Panc1 (cell line): ENCODE measurements around the gene NOL9. TPM values are rescaled to one million over a fixed set of nuclear protein-coding genes. Genes with fewer than 3 reads are reported as not detected.
"Not testable (repeated sequence)": the region's sequence is repeated elsewhere in the genome, so short reads cannot be mapped to it uniquely, and the experiment has no call there.

Source experiments
- ATAC-seq: fragments of 200-7000 bp; cut with Tn5 transposase; 2 replicates; pipeline ENCODE4 v1.9.1; 2020; ENCODE audit warnings: mild to moderate bottlenecking, moderate library complexity
- BruUV-seq: library from RNA; stranded (reverse); fragments of 400-500 nt; replicated peaks from 2 replicates; lab custom pipeline; 2021; lab: Mats Ljungman, UMichigan
- CTCF ChIA-PET: fragments of 300-600 bp; sonication (Branson Sonifier 250); formaldehyde crosslinking; loops from one replicate; lab custom pipeline; 2022; ENCODE audit warnings: antibody characterized with exemption; lab: Charles Lee
- POLR2A ChIA-PET: fragments of 300-600 bp; sonication (Branson Sonifier 250); formaldehyde crosslinking; loops from one replicate; lab custom pipeline; 2022; ENCODE audit warnings: antibody characterized with exemption; lab: Charles Lee
- DNase-seq: peaks from one replicate; pipeline ENCODE4 v3.0.0-alpha.2; 2010; ENCODE audit warnings: low read depth, low spot score
- H3K27ac ChIP-seq: 2 replicates; pipeline ENCODE4 v1.5.1; 2011; ENCODE audit warnings: mild to moderate bottlenecking, low read length, inconsistent platforms
- H3K27me3 ChIP-seq: fragments of 200-500 bp; sonication (Bioruptor generic); 2 replicates; pipeline ENCODE4 v1.6.0; 2014; ENCODE audit warnings: low read length, inconsistent platforms; ENCODE audit not compliant: control insufficient read depth, insufficient read depth
- H3K36me3 ChIP-seq: fragments of 200-500 bp; sonication (Bioruptor generic); 2 replicates; pipeline ENCODE4 v1.5.1; 2014; ENCODE audit warnings: inconsistent platforms, mild to moderate bottlenecking, low read length, moderate library complexity; ENCODE audit not compliant: control insufficient read depth, insufficient read depth
- H3K4me1 ChIP-seq: 2 replicates; pipeline ENCODE4 v1.5.1; 2011; ENCODE audit warnings: inconsistent platforms, mild to moderate bottlenecking, low read length, moderate library complexity; ENCODE audit not compliant: control insufficient read depth, insufficient read depth
- H3K4me3 ChIP-seq, 2 experiments: 2 replicates each; pipeline ENCODE4 v1.5.1; 2011 to 2012; ENCODE audit warnings: low read depth in 2 of 2, low read length in 2 of 2, mild to moderate bottlenecking in 2 of 2, inconsistent platforms in 1 of 2, moderate library complexity in 1 of 2
- H3K9me3 ChIP-seq: fragments of 200-500 bp; sonication (Bioruptor generic); 2 replicates; pipeline ENCODE4 v1.5.1; 2014; ENCODE audit warnings: low read depth, mild to moderate bottlenecking, inconsistent platforms, low read length, moderate library complexity; ENCODE audit not compliant: control insufficient read depth, insufficient read depth
- POLR2AphosphoS5 ChIP-seq: IDR thresholded peaks from 2 replicates; pipeline ENCODE4 v1.6.1; 2012; ENCODE audit warnings: mild to moderate bottlenecking, low read depth, low read length, moderate library complexity
- SIN3A ChIP-seq: IDR thresholded peaks from 2 replicates; pipeline ENCODE4 v1.6.1; 2012; ENCODE audit warnings: low read depth, mild to moderate bottlenecking, low read length, moderate library complexity, borderline replicate concordance; ENCODE audit not compliant: insufficient read depth
- TCF7L2 ChIP-seq: IDR thresholded peaks from 2 replicates; pipeline ENCODE4 v1.6.1; 2011; ENCODE audit warnings: mild to moderate bottlenecking, low read depth, low read length, inconsistent platforms
- in situ Hi-C: cut with HindIII; loops from 2 replicates; pipeline ENCODE4 v1.10.0; 2016; ENCODE audit warnings: low sequenced_read_pairs, low pct_unique_long_range_greater_than_20kb
- intact Hi-C: fragments of 100-400 bp; cut with micrococcal nuclease; formaldehyde crosslinking; loops from one replicate; pipeline ENCODE4 v1.10.0; 2022; ENCODE audit not compliant: unreplicated experiment
- total RNA-seq: library from RNA; stranded (reverse); gene quantifications from one replicate; pipeline ENCODE4 v1.2.1, GENCODE V29; 2021; ENCODE audit not compliant: unreplicated experiment
- TF ChIP-seq, protein P1 (sequence below): fragments of 450-650 bp; IDR thresholded peaks from 2 replicates; pipeline ENCODE4 v1.5.1; 2017; ENCODE audit warnings: mild to moderate bottlenecking
- TF ChIP-seq, protein P2 (sequence below), 2 experiments: IDR thresholded peaks; 2 replicates each; pipeline ENCODE4 v1.6.1; 2011 to 2012; ENCODE audit warnings: low read depth in 2 of 2, control low read depth in 1 of 2, low read length in 1 of 2, mild to moderate bottlenecking in 1 of 2, moderate library complexity in 1 of 2; ENCODE audit not compliant: insufficient read depth in 1 of 2

The NOL9 gene
- total RNA-seq, 1 experiment from 2014 or later = 46.4 TPM

DNA sequence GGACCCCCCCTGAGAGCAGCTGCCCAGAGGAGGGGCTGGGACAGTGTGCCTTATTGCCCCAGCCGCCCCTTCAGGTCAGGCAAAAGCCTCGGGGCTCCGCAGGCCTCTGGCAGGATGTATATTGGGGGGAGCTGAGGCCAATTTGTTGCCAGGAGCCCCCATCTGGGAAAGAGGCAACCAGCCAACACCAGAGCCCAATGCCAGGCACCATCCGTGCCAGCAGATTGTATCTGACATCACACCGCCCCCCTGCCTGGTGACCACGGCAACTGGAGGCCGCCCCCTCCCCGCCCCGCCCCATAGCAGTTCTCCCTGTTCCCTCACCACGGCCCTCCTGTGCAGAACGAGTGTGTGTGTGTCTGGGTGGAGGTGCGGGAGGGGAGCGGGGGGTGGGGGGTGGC is 59.3 kb downstream of the NOL9 start:
- CTCF ChIA-PET = no interaction called here
- intact Hi-C loops (no loop called here), in situ Hi-C loops (no loop called here)
- Histone ChIP-seq H3K27me3 (no peaks in the 10 kb centered on the region), H3K4me1 (peaks cover 24% of the 10 kb centered on the region), H3K4me3 (no peak overlapping the region), H3K27ac (no peak overlapping the region), H3K9me3 (no peaks in the 10 kb centered on the region), H3K36me3 (no peaks in the 10 kb centered on the region; the same call in 1 of the 2 replicates)
- ATAC-seq = no peak
- POLR2A ChIA-PET = interaction anchor here (0.7 kb wide), 1 partner anchor 349 kb away, joined by 7 read pairs; no protein-coding TSS in a partner anchor
- TF ChIP-seq, protein P1, sequence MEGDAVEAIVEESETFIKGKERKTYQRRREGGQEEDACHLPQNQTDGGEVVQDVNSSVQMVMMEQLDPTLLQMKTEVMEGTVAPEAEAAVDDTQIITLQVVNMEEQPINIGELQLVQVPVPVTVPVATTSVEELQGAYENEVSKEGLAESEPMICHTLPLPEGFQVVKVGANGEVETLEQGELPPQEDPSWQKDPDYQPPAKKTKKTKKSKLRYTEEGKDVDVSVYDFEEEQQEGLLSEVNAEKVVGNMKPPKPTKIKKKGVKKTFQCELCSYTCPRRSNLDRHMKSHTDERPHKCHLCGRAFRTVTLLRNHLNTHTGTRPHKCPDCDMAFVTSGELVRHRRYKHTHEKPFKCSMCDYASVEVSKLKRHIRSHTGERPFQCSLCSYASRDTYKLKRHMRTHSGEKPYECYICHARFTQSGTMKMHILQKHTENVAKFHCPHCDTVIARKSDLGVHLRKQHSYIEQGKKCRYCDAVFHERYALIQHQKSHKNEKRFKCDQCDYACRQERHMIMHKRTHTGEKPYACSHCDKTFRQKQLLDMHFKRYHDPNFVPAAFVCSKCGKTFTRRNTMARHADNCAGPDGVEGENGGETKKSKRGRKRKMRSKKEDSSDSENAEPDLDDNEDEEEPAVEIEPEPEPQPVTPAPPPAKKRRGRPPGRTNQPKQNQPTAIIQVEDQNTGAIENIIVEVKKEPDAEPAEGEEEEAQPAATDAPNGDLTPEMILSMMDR = no peak
- TF ChIP-seq, protein P2, sequence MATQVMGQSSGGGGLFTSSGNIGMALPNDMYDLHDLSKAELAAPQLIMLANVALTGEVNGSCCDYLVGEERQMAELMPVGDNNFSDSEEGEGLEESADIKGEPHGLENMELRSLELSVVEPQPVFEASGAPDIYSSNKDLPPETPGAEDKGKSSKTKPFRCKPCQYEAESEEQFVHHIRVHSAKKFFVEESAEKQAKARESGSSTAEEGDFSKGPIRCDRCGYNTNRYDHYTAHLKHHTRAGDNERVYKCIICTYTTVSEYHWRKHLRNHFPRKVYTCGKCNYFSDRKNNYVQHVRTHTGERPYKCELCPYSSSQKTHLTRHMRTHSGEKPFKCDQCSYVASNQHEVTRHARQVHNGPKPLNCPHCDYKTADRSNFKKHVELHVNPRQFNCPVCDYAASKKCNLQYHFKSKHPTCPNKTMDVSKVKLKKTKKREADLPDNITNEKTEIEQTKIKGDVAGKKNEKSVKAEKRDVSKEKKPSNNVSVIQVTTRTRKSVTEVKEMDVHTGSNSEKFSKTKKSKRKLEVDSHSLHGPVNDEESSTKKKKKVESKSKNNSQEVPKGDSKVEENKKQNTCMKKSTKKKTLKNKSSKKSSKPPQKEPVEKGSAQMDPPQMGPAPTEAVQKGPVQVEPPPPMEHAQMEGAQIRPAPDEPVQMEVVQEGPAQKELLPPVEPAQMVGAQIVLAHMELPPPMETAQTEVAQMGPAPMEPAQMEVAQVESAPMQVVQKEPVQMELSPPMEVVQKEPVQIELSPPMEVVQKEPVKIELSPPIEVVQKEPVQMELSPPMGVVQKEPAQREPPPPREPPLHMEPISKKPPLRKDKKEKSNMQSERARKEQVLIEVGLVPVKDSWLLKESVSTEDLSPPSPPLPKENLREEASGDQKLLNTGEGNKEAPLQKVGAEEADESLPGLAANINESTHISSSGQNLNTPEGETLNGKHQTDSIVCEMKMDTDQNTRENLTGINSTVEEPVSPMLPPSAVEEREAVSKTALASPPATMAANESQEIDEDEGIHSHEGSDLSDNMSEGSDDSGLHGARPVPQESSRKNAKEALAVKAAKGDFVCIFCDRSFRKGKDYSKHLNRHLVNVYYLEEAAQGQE (IDR thresholded peaks at IDR 0.05; ENCODE audit: insufficient read depth in 1 of 2, low read depth in 2 of 2, low read length in 1 of 2) = no peak
- TF ChIP-seq TCF7L2 (no peak), SIN3A (no peak), POLR2AphosphoS5 (no peak)
- no peak for DNase-seq
- no TSS peak for BruUV-seq

DNA sequence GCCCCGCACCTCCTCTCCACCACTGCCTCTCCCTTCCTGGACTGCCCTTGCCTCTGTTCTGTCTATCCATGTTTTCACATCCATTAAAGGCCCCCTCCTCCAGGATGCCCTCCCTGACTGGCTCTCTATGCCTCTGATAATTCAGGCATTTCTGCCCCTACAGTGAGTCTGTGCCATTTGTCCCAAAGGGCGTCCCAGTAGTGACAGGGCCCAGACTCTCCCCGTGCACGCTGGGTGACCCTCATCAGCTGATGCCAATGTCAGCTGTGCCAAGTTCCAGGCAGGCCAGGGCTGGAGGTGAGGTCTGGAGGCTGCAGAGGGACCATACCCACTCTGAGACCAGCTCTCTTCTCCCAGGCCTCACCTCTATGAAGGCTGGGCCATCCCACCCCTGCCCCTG is 59.7 kb downstream of the NOL9 start:
- peaks cover 26% of the 10 kb centered on the region for H3K4me1 ChIP-seq
- H3K27me3 ChIP-seq = no peaks in the 10 kb centered on the region
- intact Hi-C loops = no loop called here
- TF ChIP-seq TCF7L2 (no peak), POLR2AphosphoS5 (no peak), SIN3A (no peak)
- TF ChIP-seq, protein P2 (IDR thresholded peaks at IDR 0.05; ENCODE audit: insufficient read depth in 1 of 2, low read depth in 2 of 2, low read length in 1 of 2) = no peak
- ChIA-PET CTCF (interaction anchor here (0.6 kb wide), 1 partner anchor 133 kb away, joined by 7 read pairs; no protein-coding TSS in a partner anchor), POLR2A (no interaction called here)
- no peak overlapping the region for H3K4me3 ChIP-seq
- no TSS peak for BruUV-seq
- H3K27ac ChIP-seq = no peak overlapping the region
- H3K9me3 ChIP-seq = no peaks in the 10 kb centered on the region
- DNase-seq (no peak), ATAC-seq (no peak)
- in situ Hi-C loops = no loop called here
- no peaks in the 10 kb centered on the region; the same call in 1 of the 2 replicates for H3K36me3 ChIP-seq

DNA sequence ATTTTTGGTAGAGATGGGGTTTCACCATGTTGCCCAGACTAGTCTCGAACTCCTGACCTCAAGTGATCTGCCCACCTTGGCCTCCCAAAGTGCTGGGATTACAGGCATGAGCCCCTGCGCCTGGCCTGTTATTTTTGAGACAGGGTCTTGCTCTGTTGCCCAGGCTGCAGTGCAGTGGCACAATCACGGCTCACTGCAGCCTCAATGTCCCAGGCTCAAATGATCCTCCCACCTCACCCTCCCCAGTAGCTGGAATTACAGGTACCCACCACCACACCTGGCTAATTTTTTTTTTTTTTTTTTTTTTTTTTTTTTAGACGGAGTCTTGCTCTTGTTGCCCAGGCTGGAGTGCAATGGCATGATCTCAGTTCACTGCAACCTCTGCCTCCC is 60.5 kb downstream of the NOL9 start:
- ATAC-seq, DNase-seq, intact Hi-C loops, in situ Hi-C loops, BruUV-seq, H3K9me3 ChIP-seq, H3K4me3 ChIP-seq, H3K36me3 ChIP-seq, H3K27me3 ChIP-seq, H3K27ac ChIP-seq: not testable (repeated sequence)
- ChIA-PET POLR2A (interaction anchor here (0.6 kb wide), 1 partner anchor 86 kb away, joined by 8 read pairs; the partner anchor contains the start of gene ZBTB48), CTCF (interaction anchor here (0.7 kb wide), 1 partner anchor 11 kb away, joined by 3 read pairs; no protein-coding TSS in a partner anchor)
- peaks cover 32% of the 10 kb centered on the region for H3K4me1 ChIP-seq
